Gastrocnemius medialis (tissue), 4 donors: Measurements from ENCODE around the gene TSNAXIP1. TPM values are rescaled to one million over a fixed set of nuclear protein-coding genes. Genes with fewer than 3 reads are reported as not detected.
"Not testable (repeated sequence)": the region's sequence is repeated elsewhere in the genome, so short reads cannot be mapped to it uniquely, and the experiment has no call there.

Source experiments
- ATAC-seq, 2 donors: fragments of 150-250 bp; one replicate each; pipeline ENCODE4 v1.9.1; 2016
- DNase-seq, 2 donors: peaks; one replicate each; pipeline ENCODE4 v3.0.0-alpha.2; 2019
- H3K27ac ChIP-seq, 4 donors: fragments of 200-600 bp; sonication (generic); 1 replicate in 1 of 4; 2 replicates in 3 of 4; pipeline ENCODE4 v1.5.1; 2016 to 2018; ENCODE audit warnings: mild to moderate bottlenecking in 2 of 4, moderate library complexity in 1 of 4
- H3K27me3 ChIP-seq, 3 donors: fragments of 200-600 bp; sonication (generic) in 2 of 3; 1 replicate in 1 of 3; 2 replicates in 2 of 3; pipeline versions ENCODE4 v1.5.1 to v1.6.0; 2016 to 2019; ENCODE audit warnings: mild to moderate bottlenecking in 1 of 3, moderate library complexity in 1 of 3
- H3K36me3 ChIP-seq, 2 donors: fragments of 200-600 bp; sonication (generic) in 1 of 2; one replicate each; pipeline ENCODE4 v1.5.1; 2017 to 2018
- H3K4me1 ChIP-seq, 2 donors: fragments of 200-600 bp; sonication (generic) in 1 of 2; one replicate each; pipeline ENCODE4 v1.5.1; 2016 to 2017; ENCODE audit warnings: mild to moderate bottlenecking in 2 of 2
- H3K4me3 ChIP-seq, 4 donors: fragments of 200-600 bp; sonication (generic) in 3 of 4; 1 replicate in 1 of 4; 2 replicates in 3 of 4; pipeline ENCODE4 v1.5.1; 2016 to 2019; ENCODE audit warnings: mild to moderate bottlenecking in 2 of 4
- H3K9me3 ChIP-seq, 3 donors: fragments of 200-600 bp; sonication (generic) in 2 of 3; 1 replicate in 1 of 3; 2 replicates in 2 of 3; pipeline ENCODE4 v1.5.1; 2016 to 2019
- POLR2A ChIP-seq, 2 donors: fragments of 450-650 bp; IDR thresholded peaks; one replicate each; pipeline ENCODE4 v1.6.1; 2017; ENCODE audit warnings: antibody characterized with exemption in 2 of 2, mild to moderate bottlenecking in 2 of 2, moderate library complexity in 2 of 2
- in situ Hi-C, 4 donors: fragments of 200-750 bp; cut with MboI; loops; one replicate each; pipeline versions ENCODE4 v1.15.0 to v1.8.0; 2017; ENCODE audit warnings: low sequenced_read_pairs in 4 of 4
- intact Hi-C: fragments of 100-400 bp; cut with DNase I; formaldehyde crosslinking; loops from one replicate; pipeline ENCODE4 v1.15.1; 2023; ENCODE audit warnings: low total_unique reads
- total RNA-seq, 4 donors: library from RNA; depleted of rRNA; stranded (reverse); fragments of >200 nt; gene quantifications; one replicate each; pipeline versions ENCODE4 v1.1.0 to v1.2.3, GENCODE V29; 2016
- TF ChIP-seq, protein P1 (sequence below), 5 experiments: fragments of 450-650 bp in 3 of 5; fragments of 200-600 bp in 2 of 5; sonication (generic) in 2 of 5; IDR thresholded peaks in 4 of 5; conservative IDR thresholded peaks in 1 of 5; 1 replicate in 4 of 5; 2 replicates in 1 of 5; pipeline ENCODE4 v1.5.1; 2016 to 2019; ENCODE audit warnings: antibody characterized with exemption in 5 of 5, mild to moderate bottlenecking in 3 of 5, moderate library complexity in 3 of 5

TSNAXIP1 gene
- total RNA-seq, 4 donors from 2014 or later, result 0.27 to 11.0 (median 0.56) TPM; not detected in 1

DNA sequence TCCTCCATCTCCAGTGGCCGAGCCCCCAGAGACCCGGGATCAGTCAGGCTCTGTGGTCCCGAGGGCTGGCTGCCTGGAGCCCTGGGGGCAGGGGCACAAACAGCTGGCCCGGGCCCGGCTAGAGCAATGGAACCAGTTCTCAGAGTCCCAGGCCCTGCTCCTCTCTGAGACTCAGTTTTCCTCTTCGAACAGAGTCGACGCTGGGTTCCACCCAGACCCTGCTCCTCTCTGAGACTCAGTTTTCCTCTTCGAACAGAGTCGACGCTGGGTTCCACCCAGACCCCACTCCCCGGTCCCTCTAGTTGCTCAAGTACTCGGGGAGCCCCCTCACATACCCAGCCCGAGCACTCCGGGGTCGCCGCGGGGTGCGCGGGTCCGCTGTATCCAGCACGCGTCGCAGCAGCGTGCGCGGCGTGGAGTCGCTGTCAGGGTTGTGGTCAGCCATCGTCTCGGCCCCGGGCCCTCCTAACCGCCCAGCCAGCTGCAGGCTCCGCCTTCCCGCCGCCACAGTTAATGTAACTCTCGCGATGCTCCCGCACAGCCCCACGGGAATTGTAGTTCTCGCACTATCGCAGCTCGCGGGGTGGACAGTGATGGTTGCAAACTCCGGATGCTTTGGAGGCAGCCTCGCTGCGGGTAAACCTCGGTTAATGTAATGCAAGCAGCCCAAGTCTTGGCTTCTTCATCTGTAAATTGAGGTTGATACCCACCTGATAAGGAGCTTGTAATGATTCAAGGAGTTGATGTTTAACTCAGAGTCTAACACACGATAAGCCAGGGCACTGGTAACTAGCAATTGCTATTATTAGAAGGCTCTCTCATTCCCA, 26.9 kb downstream of the TSNAXIP1 start:
- Histone ChIP-seq H3K9me3 (no peaks in the 10 kb centered on the region), H3K36me3 (peaks cover 0 to 32% of the 10 kb centered on the region in 2 donors), H3K4me1 (peaks cover 11 to 14% of the 10 kb centered on the region in 2 donors), H3K27me3 (no peaks in the 10 kb centered on the region), H3K4me3 (peak overlapping the region; percentile 92 to 98 (median 94)), H3K27ac (peak overlapping the region; percentile 82 to 88 (median 86))
- DNase-seq (peak; percentile 82 to 89), ATAC-seq (peak; percentile 97)
- in situ Hi-C loops, result no loop called here
- intact Hi-C loops, result no loop called here
- TF ChIP-seq POLR2A (IDR thresholded peaks at IDR 0.05), result peak; percentile 60 to 70
- TF ChIP-seq, protein P1, sequence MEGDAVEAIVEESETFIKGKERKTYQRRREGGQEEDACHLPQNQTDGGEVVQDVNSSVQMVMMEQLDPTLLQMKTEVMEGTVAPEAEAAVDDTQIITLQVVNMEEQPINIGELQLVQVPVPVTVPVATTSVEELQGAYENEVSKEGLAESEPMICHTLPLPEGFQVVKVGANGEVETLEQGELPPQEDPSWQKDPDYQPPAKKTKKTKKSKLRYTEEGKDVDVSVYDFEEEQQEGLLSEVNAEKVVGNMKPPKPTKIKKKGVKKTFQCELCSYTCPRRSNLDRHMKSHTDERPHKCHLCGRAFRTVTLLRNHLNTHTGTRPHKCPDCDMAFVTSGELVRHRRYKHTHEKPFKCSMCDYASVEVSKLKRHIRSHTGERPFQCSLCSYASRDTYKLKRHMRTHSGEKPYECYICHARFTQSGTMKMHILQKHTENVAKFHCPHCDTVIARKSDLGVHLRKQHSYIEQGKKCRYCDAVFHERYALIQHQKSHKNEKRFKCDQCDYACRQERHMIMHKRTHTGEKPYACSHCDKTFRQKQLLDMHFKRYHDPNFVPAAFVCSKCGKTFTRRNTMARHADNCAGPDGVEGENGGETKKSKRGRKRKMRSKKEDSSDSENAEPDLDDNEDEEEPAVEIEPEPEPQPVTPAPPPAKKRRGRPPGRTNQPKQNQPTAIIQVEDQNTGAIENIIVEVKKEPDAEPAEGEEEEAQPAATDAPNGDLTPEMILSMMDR (IDR thresholded peaks at IDR 0.05 in 4 of 5, conservative IDR thresholded peaks at IDR 0.05 in 1 of 5), result no peak

DNA sequence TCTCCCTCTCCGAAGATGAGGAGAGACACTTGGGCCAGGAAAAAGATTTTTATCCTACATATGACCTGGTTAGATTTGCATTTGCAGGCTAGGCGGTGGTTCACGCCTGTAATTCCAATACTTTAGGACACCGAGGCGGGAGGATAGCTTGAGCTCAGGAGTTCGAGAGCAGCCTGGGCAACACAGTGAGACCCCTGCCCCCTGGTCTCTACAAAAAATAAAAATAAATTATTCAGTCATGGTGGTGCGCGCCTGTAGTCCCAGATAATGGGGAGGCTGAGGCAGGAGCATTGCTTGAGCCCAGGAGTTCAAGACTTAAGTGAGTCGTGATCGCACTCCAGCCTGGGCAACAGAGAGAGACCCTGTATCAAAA, 27.5 kb downstream of the TSNAXIP1 start:
- intact Hi-C loops (no loop called here), in situ Hi-C loops (no loop called here)
- TF ChIP-seq POLR2A (IDR thresholded peaks at IDR 0.05), result no peak
- TF ChIP-seq, protein P1 (IDR thresholded peaks at IDR 0.05 in 4 of 5, conservative IDR thresholded peaks at IDR 0.05 in 1 of 5), result no peak
- no peak for DNase-seq
- Histone ChIP-seq H3K27ac (peak overlapping the region; percentile 82 to 88 (median 86)), H3K4me1 (peaks cover 11 to 14% of the 10 kb centered on the region in 2 donors), H3K27me3 (no peaks in the 10 kb centered on the region), H3K36me3 (peaks cover 0 to 26% of the 10 kb centered on the region in 2 donors), H3K4me3 (peak overlapping the region; percentile 92 to 98 (median 94)), H3K9me3 (no peaks in the 10 kb centered on the region)
- no peak for ATAC-seq

DNA sequence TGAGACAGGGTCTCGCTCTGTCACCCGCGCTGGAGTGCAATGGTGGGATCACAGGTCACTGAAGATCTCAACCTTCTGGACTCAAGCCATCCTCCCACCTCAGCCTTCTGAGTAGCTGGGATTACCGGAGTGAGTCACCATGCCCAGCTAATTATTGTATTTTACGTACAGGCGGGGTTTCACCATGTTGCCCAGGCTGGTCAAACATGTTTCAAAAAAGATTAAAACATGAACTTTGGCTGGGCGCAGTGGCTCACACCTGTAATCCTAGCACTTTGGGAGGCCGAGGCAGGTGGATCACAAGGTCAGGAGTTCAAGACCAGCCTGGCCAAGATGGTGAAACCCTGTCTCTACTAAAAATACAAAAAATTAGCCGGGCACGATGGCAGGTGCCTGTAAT, 30.5 kb downstream of the TSNAXIP1 start:
- in situ Hi-C loops, H3K27ac ChIP-seq, H3K4me3 ChIP-seq, DNase-seq, intact Hi-C loops, H3K27me3 ChIP-seq, ATAC-seq, H3K9me3 ChIP-seq, H3K36me3 ChIP-seq: not testable (repeated sequence)
- peaks cover 16 to 21% of the 10 kb centered on the region in 2 donors for H3K4me1 ChIP-seq

DNA sequence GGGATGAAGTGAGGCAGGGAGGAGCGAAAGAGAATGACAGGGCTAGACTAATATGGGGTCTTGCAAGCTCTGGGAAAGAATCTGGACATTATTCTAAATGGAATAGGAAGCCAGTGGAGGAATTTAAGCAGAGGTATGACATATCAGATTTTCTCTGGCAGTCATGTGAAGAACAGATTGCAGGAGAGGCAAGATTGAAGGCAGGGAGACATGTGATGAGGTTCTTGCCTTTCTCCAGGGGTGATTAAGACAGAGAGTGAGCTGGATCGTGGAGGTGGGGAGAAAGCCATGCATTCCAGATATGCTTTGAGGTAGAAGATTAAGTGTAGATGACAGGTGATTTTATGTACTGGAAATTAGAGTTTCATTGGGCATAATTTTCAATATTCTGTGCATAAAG, 31.1 kb downstream of the TSNAXIP1 start:
- intact Hi-C loops, result no loop called here
- H3K27me3 ChIP-seq, result no peaks in the 10 kb centered on the region
- no peak overlapping the region for H3K4me3 ChIP-seq
- in situ Hi-C loops, result no loop called here
- TF ChIP-seq, protein P1 (IDR thresholded peaks at IDR 0.05 in 4 of 5, conservative IDR thresholded peaks at IDR 0.05 in 1 of 5), result no peak
- no peak for TF ChIP-seq POLR2A (IDR thresholded peaks at IDR 0.05)
- H3K4me1 ChIP-seq, result peaks cover 16 to 21% of the 10 kb centered on the region in 2 donors
- H3K27ac ChIP-seq, result no peak overlapping the region
- no peak for ATAC-seq
- no peaks in the 10 kb centered on the region for H3K36me3 ChIP-seq
- DNase-seq, result no peak
- no peaks in the 10 kb centered on the region for H3K9me3 ChIP-seq

DNA sequence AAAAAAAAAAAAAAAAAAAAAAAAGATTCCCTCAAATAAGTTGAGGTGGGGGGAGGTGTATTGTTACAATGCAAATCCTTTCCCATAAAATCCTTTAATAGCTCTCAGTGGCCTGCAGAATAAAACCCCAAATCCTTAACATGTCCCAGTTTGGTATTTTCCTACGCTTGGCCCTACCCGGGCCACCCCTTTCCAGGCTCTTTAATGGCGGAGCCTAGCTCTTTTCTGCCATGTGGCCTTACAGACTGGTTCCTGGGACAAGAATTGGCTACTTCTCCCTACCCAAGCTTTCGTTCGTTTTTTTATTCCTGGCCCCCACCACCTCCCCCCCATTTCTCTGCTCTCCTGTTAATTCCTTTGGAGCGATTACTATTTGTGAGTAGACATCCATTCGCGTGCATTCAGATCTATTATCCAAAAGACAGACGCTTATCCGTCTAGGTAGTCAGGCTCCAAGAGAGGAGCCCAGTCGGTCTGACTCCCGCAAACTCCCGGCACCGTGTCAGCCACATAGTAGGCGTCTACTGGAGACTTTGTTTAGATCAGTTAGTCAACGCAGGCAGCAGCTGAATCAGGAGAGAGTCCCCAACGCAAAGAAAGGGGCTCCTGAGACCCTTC, 34.6 kb downstream of the TSNAXIP1 start:
- intact Hi-C loops (loop anchor here (5.0 to 10.0 kb wide), 2 partner anchors 86 to 277 kb away; partner anchors contain the start of gene CTCF), in situ Hi-C loops (no loop called here)
- TF ChIP-seq POLR2A (IDR thresholded peaks at IDR 0.05), result no peak
- TF ChIP-seq, protein P1 (IDR thresholded peaks at IDR 0.05 in 4 of 5, conservative IDR thresholded peaks at IDR 0.05 in 1 of 5), result no peak
- DNase-seq (no peak), ATAC-seq (peak; percentile 6 to 13)
- H3K4me3 ChIP-seq, result peak overlapping the region; percentile 76 to 95 (median 78)
- H3K36me3 ChIP-seq, result no peaks in the 10 kb centered on the region
- H3K4me1 ChIP-seq, result peaks cover 39 to 43% of the 10 kb centered on the region in 2 donors
- peak overlapping the region; percentile 98 to 100 (median 99) for H3K27ac ChIP-seq
- H3K27me3 ChIP-seq, result no peaks in the 10 kb centered on the region
- H3K9me3 ChIP-seq, result no peaks in the 10 kb centered on the region
